GM04504 (cell line): ENCODE results near the gene CDHR3.

Source experiments
- DNase-seq: peaks from one replicate; pipeline ENCODE4 v3.0.0-alpha.2; 2012; ENCODE audit warnings: low read depth

Gene CDHR3

GRCh38 chr7:106052681-106053080 is 89.6 kb downstream of the CDHR3 start:
- no peak for DNase-seq

- DNase-seq: no peak
Observed at GRCh38 chr7:106053109-106053508, 90.0 kb downstream of the CDHR3 start.

GRCh38 chr7:106054156-106054910 is 91.3 kb downstream of the CDHR3 start:
- no peak for DNase-seq

GRCh38 chr7:106054971-106055532 is 92.0 kb downstream of the CDHR3 start:
- DNase-seq: no peak

GRCh38 chr7:106056513-106057203 is 93.6 kb downstream of the CDHR3 start:
- DNase-seq: no peak

DNA sequence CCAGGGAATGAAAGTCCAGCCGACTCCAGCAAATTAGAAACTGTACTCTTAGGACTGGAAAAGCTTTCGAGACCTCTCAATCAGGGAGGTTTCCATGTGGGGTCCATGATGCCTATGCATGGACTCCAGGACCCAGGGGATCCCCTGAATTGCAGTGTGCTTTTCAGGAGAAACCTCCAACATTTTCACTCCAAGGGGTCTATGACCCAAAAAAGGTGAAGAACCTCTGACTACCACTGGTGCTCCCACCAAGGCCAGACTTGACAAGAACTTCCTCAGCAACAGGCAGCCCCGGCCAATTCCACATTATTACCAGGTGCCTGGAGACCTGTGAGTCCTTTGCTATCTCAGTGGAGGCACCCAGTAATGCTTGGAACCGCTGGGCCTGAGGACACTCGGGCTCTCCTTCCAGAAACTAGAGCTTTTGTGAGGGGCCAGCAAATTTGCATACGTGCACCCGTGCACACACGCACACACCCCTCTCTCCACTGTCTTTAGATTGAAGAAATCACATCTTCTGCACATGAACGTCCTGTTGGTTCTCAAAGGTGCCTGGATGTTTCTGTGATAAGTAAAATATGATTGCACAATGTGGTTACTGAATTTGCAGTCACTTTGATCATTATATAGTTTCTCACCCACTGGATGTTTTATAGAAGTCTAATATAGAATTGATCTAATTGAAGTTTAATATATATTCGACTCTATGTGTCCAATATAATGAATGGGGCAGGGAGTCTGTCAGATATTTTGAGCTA is 94.3 kb downstream of the CDHR3 start:
- no peak for DNase-seq

DNA sequence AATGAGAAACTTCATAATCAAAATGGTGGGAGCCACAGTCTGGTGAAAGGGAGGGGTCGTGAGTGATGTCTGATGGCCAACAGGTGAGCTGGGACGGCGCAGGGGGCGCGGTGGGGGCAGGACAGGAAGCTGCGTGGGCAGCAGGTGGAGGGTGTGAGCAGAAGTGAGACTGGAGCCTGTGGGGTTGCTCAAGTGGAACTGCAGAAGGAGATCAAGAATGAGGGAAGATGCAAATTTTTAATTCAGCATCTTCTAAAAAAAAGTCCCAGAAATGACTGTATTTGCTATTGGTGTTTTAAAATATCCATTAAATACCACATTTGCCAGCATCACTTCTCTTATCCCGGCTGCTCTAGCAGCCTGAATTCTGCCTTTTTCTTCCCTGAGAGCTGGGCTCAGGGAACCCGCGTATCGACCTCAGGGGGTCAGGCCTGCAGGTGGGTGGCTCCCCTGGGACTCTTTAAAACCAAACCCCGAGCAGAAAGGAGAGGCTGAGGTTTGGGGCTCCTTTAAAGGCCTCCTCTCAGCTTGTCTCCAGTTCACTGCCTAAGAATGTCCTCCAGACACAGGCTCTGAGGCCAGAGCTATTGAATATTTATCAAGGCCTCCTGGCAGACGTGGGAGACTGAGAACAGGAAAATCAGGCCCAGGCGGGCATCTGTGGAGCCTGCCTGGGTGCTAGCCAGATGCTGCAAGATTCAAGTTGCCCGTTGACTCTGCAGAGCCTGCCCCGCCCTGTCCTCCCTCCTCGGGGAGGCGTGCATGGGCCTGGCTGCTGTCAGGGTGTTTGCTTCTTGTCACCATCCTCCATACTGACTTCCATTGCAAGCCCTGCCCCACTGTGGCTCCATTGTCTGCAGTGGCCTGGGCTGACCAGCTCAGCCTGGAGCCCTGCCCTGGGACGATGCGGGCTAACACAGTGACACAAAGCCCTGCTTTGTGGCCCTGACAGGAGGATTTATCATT is 95.2 kb downstream of the CDHR3 start:
- no peak for DNase-seq

DNA sequence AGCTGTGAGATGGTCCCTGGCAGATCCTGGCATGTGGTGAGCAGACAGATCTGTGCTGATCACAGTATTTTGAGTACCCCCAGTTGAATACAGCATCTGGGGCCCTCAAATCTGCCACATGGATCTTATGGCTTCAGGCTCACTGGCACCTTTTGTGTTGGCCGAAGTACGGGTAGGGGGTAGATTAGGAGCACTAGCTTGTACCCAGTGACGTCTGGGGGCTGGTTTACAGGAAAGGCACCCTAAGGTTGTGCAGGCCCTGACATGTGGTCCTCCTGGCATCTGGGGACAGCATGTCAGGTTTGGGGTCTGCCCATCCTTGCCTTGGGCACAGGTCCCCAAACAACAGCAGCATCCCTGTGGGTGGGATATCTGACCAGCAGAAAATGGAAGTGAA is 95.9 kb downstream of the CDHR3 start:
- no peak for DNase-seq

DNA sequence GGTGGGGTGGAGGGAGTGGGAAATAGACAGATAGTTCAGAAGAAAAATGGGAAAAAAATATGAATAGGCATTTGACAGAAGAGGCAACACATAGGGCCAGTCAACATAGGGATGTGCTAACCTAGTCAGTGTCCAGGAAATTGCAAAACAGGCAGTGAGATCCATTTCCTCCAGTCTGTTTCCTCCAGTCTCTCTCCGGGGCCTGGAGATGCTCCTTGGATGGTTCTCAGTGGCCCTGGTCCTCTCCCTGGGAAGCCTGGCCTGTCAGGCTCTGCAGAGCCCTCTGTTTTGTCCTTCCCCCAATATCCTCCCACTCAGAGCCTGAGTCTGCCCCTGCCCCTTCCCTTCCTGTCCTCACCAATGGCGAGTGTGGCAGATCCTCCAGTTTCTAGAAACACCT is 96.5 kb downstream of the CDHR3 start:
- DNase-seq: no peak

DNA sequence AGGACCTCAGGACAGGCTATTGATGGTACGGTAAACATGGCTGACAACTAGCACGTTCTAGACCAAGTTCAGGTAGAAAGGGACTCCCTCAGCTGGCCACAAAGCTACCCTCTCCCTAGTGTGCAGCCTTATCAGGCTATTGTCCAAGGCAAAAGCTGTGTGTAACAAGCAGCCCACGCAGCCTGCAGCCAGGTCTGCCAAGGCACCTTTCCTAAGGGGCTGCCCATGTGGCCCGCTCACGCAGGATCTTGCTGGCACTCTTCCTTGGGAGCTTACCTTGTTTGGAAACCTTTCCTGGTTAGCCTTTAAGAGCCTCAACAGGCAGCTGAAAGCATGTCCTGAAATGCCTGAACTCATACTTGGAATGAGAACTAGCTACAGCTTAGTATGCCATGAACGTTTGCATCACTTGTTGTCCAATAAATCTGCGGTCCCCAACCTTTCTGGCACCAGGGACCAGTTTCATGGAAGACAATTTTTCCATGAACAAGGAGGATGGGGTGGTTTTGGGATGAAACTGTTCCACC is 97.4 kb downstream of the CDHR3 start:
- no peak for DNase-seq

- DNase-seq: no peak
Observed at GRCh38 chr7:106061301-106061979, 98.4 kb downstream of the CDHR3 start.

DNA sequence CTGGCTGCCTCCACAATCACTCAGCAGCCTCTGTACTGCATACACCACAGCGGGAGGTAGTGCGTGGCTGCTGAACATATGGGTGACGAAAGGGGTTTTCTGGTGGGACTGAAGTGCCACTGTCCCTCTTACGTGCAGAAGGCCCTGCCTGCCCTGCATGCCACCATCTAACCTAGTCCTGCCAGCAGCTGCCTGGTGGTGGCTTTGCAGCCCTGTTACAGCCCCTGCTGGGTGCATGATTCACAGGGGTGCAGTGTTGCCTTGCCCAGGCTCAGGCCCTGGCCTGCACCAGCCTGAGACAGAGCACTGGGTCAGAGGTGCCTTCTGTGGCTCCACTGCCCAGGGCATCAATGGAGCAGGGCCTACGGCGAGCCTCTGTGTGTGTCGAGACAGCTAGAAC is 98.9 kb downstream of the CDHR3 start:
- DNase-seq: no peak

- DNase-seq: no peak
Observed at GRCh38 chr7:106062521-106062931, 99.5 kb downstream of the CDHR3 start.

- no peak for DNase-seq
Observed at GRCh38 chr7:106063024-106063423, 100.0 kb downstream of the CDHR3 start.

DNA sequence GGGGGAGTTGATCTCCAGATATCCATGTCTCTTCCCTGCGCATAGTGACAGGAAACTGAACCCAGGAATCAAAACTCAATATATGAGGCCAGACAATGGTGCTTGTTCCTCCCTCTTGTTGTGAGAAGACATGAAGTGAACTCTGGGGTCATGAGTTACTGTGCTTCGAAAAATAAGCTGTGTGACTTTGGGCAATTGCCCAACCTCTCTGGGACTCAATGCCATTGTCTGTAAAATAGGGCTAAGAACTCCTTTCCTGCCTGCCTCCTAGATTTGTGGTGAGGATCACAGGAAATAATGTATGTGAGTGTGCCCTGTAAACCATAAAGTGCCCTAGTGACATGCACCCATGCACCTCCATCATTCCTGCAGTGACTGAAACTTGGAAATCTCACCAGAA is 100.6 kb downstream of the CDHR3 start:
- no peak for DNase-seq

GRCh38 chr7:106064316-106064715 is 101.3 kb downstream of the CDHR3 start:
- no peak for DNase-seq

GRCh38 chr7:106064771-106065574 is 101.9 kb downstream of the CDHR3 start:
- DNase-seq: peak; percentile 92

GRCh38 chr7:106065575-106066500 is 102.8 kb downstream of the CDHR3 start:
- no peak for DNase-seq

GRCh38 chr7:106067678-106068077 is 104.6 kb downstream of the CDHR3 start:
- no peak for DNase-seq
